Pons (tissue), 1 donor: ENCODE measurements around the gene ZNF584.

Experiments used
- DNase-seq: peaks from one replicate; pipeline ENCODE4 v3.0.0-alpha.2; 2016; ENCODE audit warnings: low spot score

ZNF584 gene

DNA sequence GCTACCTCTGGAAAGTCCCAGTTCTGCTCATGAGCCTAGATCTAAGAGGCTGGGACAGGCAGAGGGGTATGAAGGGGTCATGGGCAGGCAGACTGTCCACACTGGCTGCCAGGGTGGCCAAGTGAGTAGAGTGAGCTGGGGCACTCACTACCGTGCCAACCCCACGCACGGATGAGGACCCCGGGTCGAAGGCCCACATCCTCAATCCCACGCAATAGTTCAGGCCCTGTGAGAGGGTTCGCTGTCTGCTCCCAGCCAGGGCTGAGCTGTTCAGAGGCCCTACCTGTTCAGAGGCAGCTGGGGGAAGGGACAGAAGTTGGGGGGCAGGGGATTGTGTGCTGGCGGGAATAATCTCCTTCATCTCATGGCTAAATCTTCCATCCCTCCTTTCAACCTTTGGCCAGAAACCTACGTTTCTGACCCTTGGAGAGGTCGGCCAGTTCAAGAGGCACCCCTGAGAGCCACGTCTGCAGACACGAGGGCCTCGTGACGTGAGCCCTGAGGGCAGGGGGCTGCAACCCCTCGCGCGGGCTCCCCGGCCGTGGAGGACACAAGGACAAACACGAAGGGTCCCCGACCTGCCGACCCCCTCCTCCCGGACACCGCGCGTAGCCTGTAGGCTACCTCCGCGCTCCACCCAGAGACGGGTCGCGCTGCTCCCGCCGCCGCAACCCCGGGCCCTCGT lies 22.4 kb upstream of the ZNF584 start:
- no peak for DNase-seq

DNA sequence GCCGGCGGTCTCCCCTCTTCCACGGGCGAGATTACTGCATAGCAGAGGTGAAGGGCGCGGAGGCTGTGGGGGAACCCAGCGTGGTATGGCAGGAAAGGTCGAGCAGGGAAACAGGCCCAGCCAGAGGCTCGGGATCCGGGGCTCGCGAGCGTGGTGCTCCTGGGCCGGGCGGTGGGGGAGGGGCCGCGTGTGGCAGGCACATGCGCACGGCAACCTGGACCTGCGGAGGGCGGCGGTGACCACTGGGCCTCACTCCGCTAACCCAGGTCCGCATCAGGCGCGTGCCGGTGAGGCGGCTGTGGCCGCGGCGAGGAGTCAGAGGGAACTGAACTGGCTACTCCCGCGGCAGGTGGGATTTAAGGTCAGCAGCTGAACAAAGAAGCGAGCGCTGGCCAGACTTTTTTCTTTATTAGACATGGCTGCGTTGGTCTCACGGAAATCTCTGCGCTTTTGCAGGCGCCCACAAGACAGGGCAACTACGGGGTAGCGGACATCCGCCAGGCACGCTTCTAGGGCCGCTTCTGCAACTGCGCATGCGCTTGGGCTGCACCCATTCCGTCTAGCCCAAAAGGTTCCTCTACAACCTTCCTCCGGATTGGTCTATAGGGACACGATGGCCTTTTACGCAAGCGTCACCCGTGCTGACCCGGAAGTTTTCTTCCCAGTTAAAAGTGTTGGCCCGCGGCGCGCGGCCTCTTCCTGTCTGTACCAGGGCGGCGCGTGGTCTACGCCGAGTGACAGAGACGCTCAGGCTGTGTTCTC lies 21.7 kb upstream of the ZNF584 start, which contains the start of gene RPS5:
RPS5 (plus strand) TSS at position 694 of the 762 bp plus-strand sequence. CDS start 869 bp downstream, outside the sequence.
- DNase-seq: peak; percentile 99

GRCh38 chr19:58387338-58388174 lies 20.9 kb upstream of the ZNF584 start:
- DNase-seq: no peak

- DNase-seq: no peak
Observed at GRCh38 chr19:58388175-58388526, 20.3 kb upstream of the ZNF584 start.

GRCh38 chr19:58392945-58393724 lies 15.3 kb upstream of the ZNF584 start:
- no peak for DNase-seq

GRCh38 chr19:58393725-58394033 lies 14.8 kb upstream of the ZNF584 start:
- no peak for DNase-seq

DNA sequence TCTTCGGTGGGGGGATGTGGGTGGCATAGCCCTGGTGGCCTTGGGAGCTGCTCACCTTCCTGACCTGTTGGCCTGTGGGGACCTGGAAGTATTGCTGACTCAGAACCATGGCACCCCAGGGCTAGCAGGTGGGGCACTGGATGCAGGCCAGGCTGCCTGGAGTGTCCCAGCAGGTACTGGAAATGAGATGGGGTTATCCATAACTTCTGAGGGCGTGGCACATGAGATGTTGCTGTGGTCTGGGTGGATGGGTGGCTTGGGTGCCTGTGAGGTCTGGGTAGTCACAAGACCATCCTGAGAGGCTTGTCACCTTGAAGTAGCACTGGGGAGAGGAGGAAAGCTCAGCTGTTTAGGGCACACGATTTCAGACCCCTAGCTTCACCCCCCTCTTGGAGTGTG lies 13.6 kb upstream of the ZNF584 start:
- no peak for DNase-seq

DNA sequence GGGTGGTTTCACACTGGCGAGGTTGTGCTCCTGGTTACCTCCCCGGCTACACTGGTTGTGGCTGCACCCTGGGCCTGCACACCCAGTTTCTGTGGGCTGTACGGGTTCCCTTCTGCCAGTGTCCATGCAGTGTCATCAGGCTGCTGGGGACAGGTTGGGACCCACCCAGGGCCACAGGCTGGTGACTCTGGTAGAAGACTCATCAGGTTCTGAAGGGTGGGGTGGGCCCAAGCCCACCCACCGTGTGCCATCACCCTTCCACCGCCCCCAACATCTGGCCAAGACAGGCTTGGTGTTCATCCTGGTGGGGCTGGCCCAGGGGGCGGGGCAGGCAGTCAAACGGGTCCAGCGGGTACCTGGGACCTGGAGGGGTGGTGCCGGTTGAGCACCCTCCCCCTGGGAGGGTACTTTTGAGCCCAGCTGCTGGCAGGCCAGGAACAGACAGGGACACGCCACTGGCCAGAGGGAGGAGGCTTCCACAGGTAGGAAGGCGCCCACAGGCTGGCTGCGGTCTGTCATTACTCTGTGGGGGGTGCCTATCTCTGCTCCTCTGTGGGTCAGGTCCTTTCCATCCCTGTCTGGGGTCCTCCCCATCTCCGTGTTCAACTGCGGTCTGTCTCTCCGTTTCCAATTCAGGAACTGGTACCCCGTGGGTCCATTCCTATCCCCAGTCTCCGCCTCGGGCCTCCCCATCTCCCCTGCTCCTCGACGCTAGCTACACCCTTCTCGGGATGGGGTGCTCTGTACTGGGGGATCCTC lies 13.1 kb upstream of the ZNF584 start, which contains the start of gene RNF225:
RNF225 (plus strand) TSS at position 437 of the 759 bp plus-strand sequence. CDS start 434 bp downstream, outside the sequence.
- no peak for DNase-seq

DNA sequence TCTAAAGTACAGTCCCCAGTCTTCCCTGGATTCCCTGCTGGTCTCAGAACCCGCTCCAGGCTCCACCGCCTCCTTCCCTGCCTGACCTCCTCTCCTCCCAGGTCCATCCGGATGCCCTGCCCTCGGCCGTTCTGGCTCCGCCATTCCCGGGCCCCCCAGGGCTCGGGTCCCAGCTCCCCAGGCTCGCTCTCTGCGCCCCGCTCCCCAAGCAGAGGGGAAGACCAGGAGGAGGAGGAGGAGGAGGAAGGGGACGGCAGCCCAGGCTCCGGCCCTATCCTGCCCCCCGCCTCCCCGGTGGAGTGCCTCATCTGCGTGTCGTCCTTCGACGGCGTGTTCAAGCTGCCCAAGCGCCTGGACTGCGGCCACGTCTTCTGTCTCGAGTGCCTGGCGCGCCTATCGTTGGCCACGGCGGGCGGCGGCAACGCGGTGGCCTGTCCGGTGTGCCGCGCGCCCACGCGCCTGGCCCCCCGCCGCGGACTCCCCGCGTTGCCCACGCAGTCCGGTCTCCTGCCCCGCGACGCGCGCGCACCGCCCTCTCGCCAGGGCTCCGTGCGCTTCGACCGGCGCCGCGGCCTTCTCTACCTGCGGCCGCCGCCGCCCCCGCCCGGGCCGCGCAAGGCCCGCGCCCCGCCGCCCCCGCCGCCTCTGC lies 12.3 kb upstream of the ZNF584 start:
- DNase-seq: no peak

DNA sequence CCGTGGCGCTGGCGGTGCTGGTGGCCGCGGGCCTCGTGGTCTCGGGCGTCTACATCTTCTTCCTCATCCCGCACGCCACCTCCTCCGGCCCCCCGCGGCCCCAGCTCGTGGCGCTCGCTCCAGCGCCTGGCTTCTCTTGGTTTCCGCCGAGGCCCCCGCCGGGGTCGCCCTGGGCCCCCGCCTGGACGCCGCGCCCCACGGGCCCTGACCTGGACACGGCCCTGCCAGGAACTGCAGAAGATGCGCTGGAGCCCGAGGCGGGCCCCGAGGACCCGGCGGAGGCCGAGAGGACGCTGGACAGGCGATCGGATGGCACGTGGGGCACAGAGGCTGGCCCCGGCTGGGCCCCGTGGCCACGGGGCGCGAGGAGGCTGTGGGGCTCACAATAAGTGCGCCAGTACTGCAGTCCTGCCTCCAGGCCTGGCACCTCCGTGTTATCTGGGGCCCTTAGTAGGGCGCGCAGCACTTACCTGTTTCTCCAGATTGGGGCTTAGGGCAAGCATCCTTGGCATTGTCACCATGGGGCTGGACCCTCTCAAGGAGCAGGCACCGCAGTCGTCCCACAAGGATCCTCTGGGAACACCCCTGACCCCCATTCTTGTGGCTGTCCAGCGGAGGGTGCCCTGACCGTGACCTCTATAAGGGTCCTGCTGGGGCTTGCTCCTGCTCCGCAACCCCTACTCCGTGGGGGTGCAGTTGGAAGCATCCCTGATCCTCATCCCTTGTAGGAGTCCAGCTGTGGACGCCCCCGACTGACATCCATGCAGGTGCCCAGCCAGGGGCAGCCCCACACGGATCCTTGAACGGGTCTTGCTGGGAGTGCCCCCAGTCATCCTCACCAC lies 11.5 kb upstream of the ZNF584 start:
- DNase-seq: no peak

- no peak for DNase-seq
Observed at GRCh38 chr19:58397533-58398037, 10.9 kb upstream of the ZNF584 start.

- DNase-seq: no peak
Observed at GRCh38 chr19:58398087-58398486, 10.4 kb upstream of the ZNF584 start.

DNA sequence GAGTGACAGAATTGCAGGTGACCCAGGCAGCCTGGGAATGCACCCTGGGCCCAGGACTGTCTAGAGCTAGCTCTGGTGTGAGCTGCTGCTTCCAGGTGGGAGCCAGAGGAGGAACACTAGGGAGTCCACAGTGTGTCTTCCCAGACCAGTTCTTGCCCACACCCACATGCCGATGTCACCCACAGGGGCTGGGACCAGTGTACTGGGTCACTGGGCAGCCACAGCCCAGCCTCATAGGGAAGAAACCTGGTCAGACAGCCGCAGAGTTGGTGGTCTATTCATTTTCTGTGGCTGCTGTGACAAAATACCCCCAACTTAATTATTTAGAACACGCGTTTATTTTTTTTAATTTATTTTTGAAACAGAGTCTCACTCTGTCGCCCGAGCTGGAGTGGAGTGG lies 9.9 kb upstream of the ZNF584 start:
- DNase-seq: no peak

DNA sequence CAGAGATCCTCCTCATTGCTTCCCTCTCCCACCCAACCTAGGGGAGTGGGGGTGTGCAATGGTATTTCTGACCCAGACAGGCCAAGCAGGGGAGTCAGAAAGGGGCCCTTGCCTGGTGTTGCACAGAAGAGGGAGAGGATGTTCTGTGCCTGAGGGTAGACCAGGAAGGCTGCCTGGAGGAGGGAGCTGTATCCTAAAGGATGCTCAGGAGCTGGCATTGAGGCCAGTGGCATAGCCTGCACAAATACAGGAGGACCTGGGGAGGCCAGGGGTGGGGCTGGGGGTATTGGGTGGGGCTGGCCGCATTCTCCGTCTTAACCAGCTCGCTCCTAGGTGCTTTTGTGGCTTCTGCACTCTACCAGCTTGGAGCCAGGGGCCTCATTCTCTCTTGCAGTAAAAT lies 8.5 kb upstream of the ZNF584 start:
- no peak for DNase-seq

DNA sequence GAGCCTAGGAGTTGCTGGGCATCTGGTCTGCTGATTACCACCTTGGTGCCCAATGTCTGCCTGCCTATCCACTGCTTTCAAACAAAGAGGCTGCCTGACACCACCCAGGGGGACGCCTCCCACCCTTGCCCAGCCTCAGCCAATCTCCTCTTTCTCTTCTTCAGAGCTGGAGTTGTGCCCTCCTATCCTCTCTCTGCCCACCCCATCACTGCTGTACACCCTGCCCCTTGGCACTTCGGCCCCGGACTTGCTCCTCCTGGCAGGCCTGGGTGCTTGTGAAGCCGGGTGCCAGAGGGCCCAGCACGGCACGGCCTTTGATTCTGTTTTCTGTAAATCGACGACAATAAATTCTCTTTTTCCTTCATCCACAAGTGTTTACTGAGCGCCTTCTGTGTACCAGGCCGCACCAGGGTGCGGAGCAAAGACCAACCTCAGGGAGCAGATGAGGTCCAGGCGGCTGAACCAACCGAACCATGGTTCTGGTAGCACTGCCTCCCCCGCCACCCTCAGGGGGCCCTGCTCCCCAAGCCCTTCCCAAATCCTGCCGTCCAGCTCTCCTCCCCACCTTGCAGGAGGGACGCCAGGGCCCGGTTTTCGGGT lies 8.0 kb upstream of the ZNF584 start:
- peak; percentile 75 for DNase-seq

DNA sequence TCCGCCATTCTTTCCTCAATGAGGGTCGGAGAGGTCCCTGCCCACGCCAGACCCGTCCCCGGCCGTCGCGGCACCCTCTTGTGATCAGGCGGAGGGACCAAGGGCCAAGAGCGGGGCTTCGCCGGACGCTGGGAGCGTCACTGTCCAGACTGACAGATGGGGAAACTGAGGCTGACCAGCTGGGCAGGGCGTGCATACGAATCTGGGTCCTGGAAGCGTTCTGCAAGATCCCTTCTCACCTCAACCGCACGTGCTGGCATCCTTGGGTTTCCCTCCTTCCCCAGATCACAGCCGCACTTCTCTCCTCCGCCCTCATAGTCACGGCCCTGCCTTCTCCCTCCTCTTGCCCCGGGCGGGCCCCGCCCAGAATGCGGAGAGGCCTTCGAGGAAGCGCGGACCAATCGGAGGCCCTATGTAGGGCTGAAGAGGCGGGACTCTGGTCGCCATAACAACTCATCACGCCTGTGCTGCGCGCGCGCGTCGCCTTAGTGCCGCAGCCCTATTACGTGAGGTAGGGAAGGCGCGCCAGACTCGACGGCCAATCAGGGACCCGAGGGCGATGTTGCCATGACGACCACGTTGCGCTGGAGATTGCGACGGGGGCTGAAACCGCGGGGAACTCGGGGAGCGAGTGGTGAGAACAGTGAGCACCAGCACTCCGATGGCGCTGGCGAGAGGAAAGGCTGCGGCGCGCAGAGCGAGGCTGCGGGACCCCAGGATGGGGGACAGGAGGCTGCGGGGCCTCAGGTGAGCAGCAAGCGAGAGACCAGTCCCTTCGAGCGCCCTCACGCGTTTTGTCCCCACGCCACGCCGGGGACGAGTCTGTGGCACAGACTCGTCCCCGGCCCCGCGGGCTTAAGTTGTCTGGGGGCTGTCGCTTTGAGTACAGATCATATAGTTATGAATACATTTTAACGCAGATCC lies 7.3 kb upstream of the ZNF584 start:
- peak; percentile 99 for DNase-seq

DNA sequence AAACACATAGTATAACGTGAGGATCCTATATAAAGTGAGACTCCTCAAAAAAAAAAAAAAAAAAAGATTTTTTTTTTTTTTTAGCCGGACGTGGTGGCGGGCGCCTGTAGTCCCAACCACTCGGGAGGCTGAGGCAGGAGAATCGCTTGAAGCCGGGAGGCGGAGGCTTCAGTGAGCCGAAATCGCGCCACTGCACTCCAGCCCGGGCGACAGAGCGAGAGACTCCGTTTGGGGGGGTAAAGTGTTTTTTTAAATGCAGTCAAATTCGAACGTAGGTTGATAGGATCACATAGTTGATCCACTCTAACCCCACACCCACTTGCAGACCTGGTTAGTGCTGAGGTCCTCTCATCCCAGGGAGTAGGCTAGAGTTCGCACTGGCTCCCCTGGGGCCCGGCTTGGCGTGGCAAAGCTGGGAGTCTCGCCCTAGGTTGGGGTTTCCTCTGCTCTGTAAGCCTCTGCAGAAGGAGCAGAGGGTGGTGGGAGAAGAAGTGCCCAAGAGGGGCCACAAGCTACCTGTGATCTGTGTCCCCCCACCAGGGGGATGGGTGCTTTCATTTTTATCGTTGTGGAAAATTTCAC lies 6.5 kb upstream of the ZNF584 start:
- DNase-seq: no peak
